Measurements from ENCODE around the gene IL32.
"Not testable (repeated sequence)": the region's sequence is repeated elsewhere in the genome, so short reads cannot be mapped to it uniquely, and the experiment has no call there.

Gene IL32

GRCh38 chr16:3051009-3051408 lies 14.4 kb upstream of the IL32 start:
- TF ChIP-seq EZH2phosphoT487 (IDR thresholded peaks at IDR 0.05; ENCODE audit: borderline replicate concordance) (no peak), CTCF (conservative IDR thresholded peaks at IDR 0.05; ENCODE audit: low read length) (no peak)
- Histone ChIP-seq H3K27me3 (ENCODE audit: insufficient read depth, low read length, poor library complexity, severe bottlenecking) (no peaks in the 10 kb centered on the region), H3K4me2 (ENCODE audit: low read depth, low read length, poor library complexity, severe bottlenecking) (no peak overlapping the region), H3K9me3 (ENCODE audit: insufficient read depth, low read depth, low read length) (no peaks in the 10 kb centered on the region), H3F3A (ENCODE audit: low read depth) (no peaks in the 10 kb centered on the region), H3K9ac (ENCODE audit: low read depth, low read length, poor library complexity, severe bottlenecking) (no peak overlapping the region), H3K4me1 (ENCODE audit: insufficient read depth, low read length, poor library complexity, severe bottlenecking) (no peaks in the 10 kb centered on the region), H3K4me3 (ENCODE audit: low read length, poor library complexity, severe bottlenecking) (no peak overlapping the region), H4K20me1 (ENCODE audit: insufficient read depth, low read length, poor library complexity, severe bottlenecking) (no peaks in the 10 kb centered on the region), H3K36me3 (ENCODE audit: insufficient read depth, low read length) (no peaks in the 10 kb centered on the region), H2AFZ (ENCODE audit: low read length) (no peak overlapping the region), H3K9me2 (replicated peaks; ENCODE audit: low read depth, low read length) (no peaks in the 10 kb centered on the region), H3K79me2 (ENCODE audit: insufficient read depth, low read length) (no peaks in the 10 kb centered on the region)

GRCh38 chr16:3051494-3051893 lies 13.9 kb upstream of the IL32 start:
- Histone ChIP-seq H4K20me1 (ENCODE audit: insufficient read depth, low read length, poor library complexity, severe bottlenecking) (no peaks in the 10 kb centered on the region), H2AFZ (ENCODE audit: low read length) (no peak overlapping the region), H3K4me1 (ENCODE audit: insufficient read depth, low read length, poor library complexity, severe bottlenecking) (no peaks in the 10 kb centered on the region), H3K79me2 (ENCODE audit: insufficient read depth, low read length) (no peaks in the 10 kb centered on the region), H3K9me2 (replicated peaks; ENCODE audit: low read depth, low read length) (no peaks in the 10 kb centered on the region), H3K27me3 (ENCODE audit: insufficient read depth, low read length, poor library complexity, severe bottlenecking) (no peaks in the 10 kb centered on the region), H3K9me3 (ENCODE audit: insufficient read depth, low read depth, low read length) (no peaks in the 10 kb centered on the region), H3K4me2 (ENCODE audit: low read depth, low read length, poor library complexity, severe bottlenecking) (no peak overlapping the region), H3K9ac (ENCODE audit: low read depth, low read length, poor library complexity, severe bottlenecking) (no peak overlapping the region), H3K36me3 (ENCODE audit: insufficient read depth, low read length) (no peaks in the 10 kb centered on the region), H3F3A (ENCODE audit: low read depth) (no peaks in the 10 kb centered on the region), H3K4me3 (ENCODE audit: low read length, poor library complexity, severe bottlenecking) (no peak overlapping the region)
- no peak for TF ChIP-seq EZH2phosphoT487 (IDR thresholded peaks at IDR 0.05; ENCODE audit: borderline replicate concordance)
- no peak for TF ChIP-seq CTCF (conservative IDR thresholded peaks at IDR 0.05; ENCODE audit: low read length)

GRCh38 chr16:3052571-3053329 lies 12.7 kb upstream of the IL32 start:
- H4K20me1 ChIP-seq (ENCODE audit: insufficient read depth, low read length, poor library complexity, severe bottlenecking); H3K9me3 ChIP-seq (ENCODE audit: insufficient read depth, low read depth, low read length); H3K4me1 ChIP-seq (ENCODE audit: insufficient read depth, low read length, poor library complexity, severe bottlenecking): not testable (repeated sequence)

GRCh38 chr16:3053330-3053710 lies 12.1 kb upstream of the IL32 start:
- not testable (repeated sequence) for H3K9me3 ChIP-seq (ENCODE audit: insufficient read depth, low read depth, low read length); H3K36me3 ChIP-seq (ENCODE audit: insufficient read depth, low read length); H3F3A ChIP-seq (ENCODE audit: low read depth); H3K27me3 ChIP-seq (ENCODE audit: insufficient read depth, low read length, poor library complexity, severe bottlenecking); H2AFZ ChIP-seq (ENCODE audit: low read length); H3K4me3 ChIP-seq (ENCODE audit: low read length, poor library complexity, severe bottlenecking); H3K9ac ChIP-seq (ENCODE audit: low read depth, low read length, poor library complexity, severe bottlenecking); H3K4me2 ChIP-seq (ENCODE audit: low read depth, low read length, poor library complexity, severe bottlenecking); H3K9me2 ChIP-seq (replicated peaks; ENCODE audit: low read depth, low read length); H4K20me1 ChIP-seq (ENCODE audit: insufficient read depth, low read length, poor library complexity, severe bottlenecking); H3K4me1 ChIP-seq (ENCODE audit: insufficient read depth, low read length, poor library complexity, severe bottlenecking)
- H3K79me2 ChIP-seq (ENCODE audit: insufficient read depth, low read length): peaks cover 12% of the 10 kb centered on the region; the same call in 1 of the 2 replicates

More at GRCh38 chr16:3052571-3053329, 12.7 kb upstream of the IL32 start:
- H3K36me3 ChIP-seq (ENCODE audit: insufficient read depth, low read length); H3K9ac ChIP-seq (ENCODE audit: low read depth, low read length, poor library complexity, severe bottlenecking); H3K79me2 ChIP-seq (ENCODE audit: insufficient read depth, low read length); H3K4me2 ChIP-seq (ENCODE audit: low read depth, low read length, poor library complexity, severe bottlenecking); H2AFZ ChIP-seq (ENCODE audit: low read length); H3K9me2 ChIP-seq (replicated peaks; ENCODE audit: low read depth, low read length); H3K4me3 ChIP-seq (ENCODE audit: low read length, poor library complexity, severe bottlenecking); H3K27me3 ChIP-seq (ENCODE audit: insufficient read depth, low read length, poor library complexity, severe bottlenecking); H3F3A ChIP-seq (ENCODE audit: low read depth): not testable (repeated sequence)

Measured in Loucy (cell line).